Measurements from ENCODE around the gene KRT86.

KRT86 gene

GRCh38 chr12:52279422-52280318 lies 5.2 kb downstream of the KRT86 start:
- no peaks in the 10 kb centered on the region for H3K27me3 ChIP-seq
- no peak for DNase-seq
- intact Hi-C loops (cut with DNase I; ENCODE audit: low total_unique reads) = loop anchor here (2.0 kb wide), 1 partner anchor 31 kb away; no protein-coding TSS in a partner anchor
- no peaks in the 10 kb centered on the region for H3K36me3 ChIP-seq
- H3K4me1 ChIP-seq = peaks cover 0 to 40% (median 32%) of the 10 kb centered on the region in 4 donors
- no peaks in the 10 kb centered on the region for H3K9me3 ChIP-seq
- TF ChIP-seq CTCF (IDR thresholded peaks at IDR 0.05) = no peak
- H3K27ac ChIP-seq = peak overlapping the region; percentile 62 to 73
- H3K4me3 ChIP-seq = no peak overlapping the region

GRCh38 chr12:52280319-52280795 lies 5.9 kb downstream of the KRT86 start:
- no peaks in the 10 kb centered on the region for H3K36me3 ChIP-seq
- H3K27me3 ChIP-seq = no peaks in the 10 kb centered on the region
- no peak for TF ChIP-seq CTCF (IDR thresholded peaks at IDR 0.05)
- peak; percentile 47 to 85 for DNase-seq
- intact Hi-C loops (cut with DNase I; ENCODE audit: low total_unique reads) = no loop called here
- peak overlapping the region; percentile 62 to 73 for H3K27ac ChIP-seq
- H3K4me3 ChIP-seq = no peak overlapping the region
- no peaks in the 10 kb centered on the region for H3K9me3 ChIP-seq
- peaks cover 0 to 40% (median 32%) of the 10 kb centered on the region in 4 donors for H3K4me1 ChIP-seq

DNA sequence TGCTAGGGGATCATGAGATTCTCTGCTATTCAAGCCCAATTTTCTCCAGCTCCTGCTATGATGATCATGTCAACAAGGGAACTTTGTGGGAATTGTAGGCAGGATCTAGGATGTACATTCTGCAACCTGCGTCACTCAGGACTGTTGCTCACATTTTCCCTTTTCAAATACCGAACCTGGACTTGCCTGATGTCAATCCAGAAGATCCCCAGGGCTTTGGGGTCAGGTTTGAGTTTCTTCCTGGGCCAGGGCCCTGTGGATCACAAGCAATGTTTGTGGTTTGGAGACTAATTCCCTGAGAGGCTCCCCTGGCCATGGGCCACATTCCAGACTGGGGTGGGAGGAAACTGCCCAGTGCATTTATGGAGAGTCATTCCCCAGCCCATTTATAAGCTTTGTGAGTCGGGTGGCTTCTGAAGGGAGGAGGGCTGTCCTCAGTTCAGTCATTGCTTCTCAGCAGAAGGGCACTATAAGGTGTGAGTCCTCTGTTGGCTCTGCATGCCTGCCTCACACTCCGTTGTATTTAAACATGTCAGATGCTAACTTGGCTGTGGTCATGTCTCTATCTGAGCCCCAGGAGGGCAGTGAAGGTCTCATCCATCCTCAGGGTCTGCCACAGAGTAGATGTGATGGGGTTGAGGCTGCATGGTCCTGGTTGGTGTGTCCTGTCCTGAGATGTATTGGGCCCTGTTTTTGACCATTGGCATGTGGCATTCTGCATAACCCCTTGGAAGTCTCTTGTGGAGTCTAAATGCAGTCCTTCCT lies 6.5 kb downstream of the KRT86 start:
- DNase-seq = peak; percentile 50 to 92
- Histone ChIP-seq H3K27ac (peak overlapping the region; percentile 62 to 73), H3K27me3 (no peaks in the 10 kb centered on the region), H3K9me3 (no peaks in the 10 kb centered on the region), H3K4me3 (no peak overlapping the region), H3K4me1 (peaks cover 0 to 40% (median 32%) of the 10 kb centered on the region in 4 donors), H3K36me3 (no peaks in the 10 kb centered on the region)
- TF ChIP-seq CTCF (IDR thresholded peaks at IDR 0.05) = peak in 1 of 2 experiments; percentile 5
- intact Hi-C loops (cut with DNase I; ENCODE audit: low total_unique reads) = no loop called here

GRCh38 chr12:52284562-52285171 lies 10.2 kb downstream of the KRT86 start:
- Histone ChIP-seq H3K27ac (no peak overlapping the region), H3K27me3 (no peaks in the 10 kb centered on the region), H3K4me3 (no peak overlapping the region), H3K9me3 (no peaks in the 10 kb centered on the region), H3K4me1 (peaks cover 0 to 22% (median 20%) of the 10 kb centered on the region in 4 donors), H3K36me3 (no peaks in the 10 kb centered on the region)
- no peak for DNase-seq
- intact Hi-C loops (cut with DNase I; ENCODE audit: low total_unique reads) = no loop called here
- no peak for TF ChIP-seq CTCF (IDR thresholded peaks at IDR 0.05)

GRCh38 chr12:52285172-52285745 lies 10.8 kb downstream of the KRT86 start:
- Histone ChIP-seq H3K9me3 (no peaks in the 10 kb centered on the region), H3K4me1 (peaks cover 0 to 16% (median 14%) of the 10 kb centered on the region in 4 donors), H3K36me3 (no peaks in the 10 kb centered on the region), H3K27me3 (no peaks in the 10 kb centered on the region), H3K4me3 (no peak overlapping the region), H3K27ac (no peak overlapping the region)
- no peak for DNase-seq
- TF ChIP-seq CTCF (IDR thresholded peaks at IDR 0.05) = no peak
- intact Hi-C loops (cut with DNase I; ENCODE audit: low total_unique reads) = no loop called here
